Mesenchymal stem cell (in vitro differentiated cells and primary cell): ENCODE measurements around the gene TMEM82.

Experiments used
- DNase-seq: peaks from one replicate; pipeline ENCODE4 v3.0.0-alpha.2; 2013
- H2AFZ ChIP-seq: one replicate; pipeline ENCODE4 v1.6.1; 2013; ENCODE audit warnings: low read depth, mild to moderate bottlenecking, control low read depth, inconsistent platforms, low read length, moderate library complexity
- H2AK5ac ChIP-seq: 2 replicates; pipeline ENCODE4 v1.6.1; 2013; ENCODE audit warnings: low read length, moderate library complexity, mild to moderate bottlenecking, inconsistent platforms; ENCODE audit not compliant: severe bottlenecking
- H2BK120ac ChIP-seq: one replicate; pipeline ENCODE4 v1.6.1; 2013; ENCODE audit warnings: low read depth, mild to moderate bottlenecking, inconsistent platforms, low read length, moderate library complexity
- H2BK12ac ChIP-seq, 2 experiments: one replicate each; pipeline ENCODE4 v1.6.1; 2013; ENCODE audit warnings: inconsistent platforms in 2 of 2, low read length in 2 of 2, mild to moderate bottlenecking in 2 of 2, moderate library complexity in 2 of 2, control low read depth in 1 of 2
- H2BK15ac ChIP-seq: one replicate; pipeline ENCODE4 v1.6.1; 2013; ENCODE audit warnings: mild to moderate bottlenecking, low read depth, inconsistent platforms; ENCODE audit not compliant: poor library complexity, severe bottlenecking
- H2BK5ac ChIP-seq: 2 replicates; pipeline ENCODE4 v1.6.1; 2013; ENCODE audit warnings: low read depth, mild to moderate bottlenecking, low read length, control low read depth, inconsistent platforms; ENCODE audit not compliant: poor library complexity, severe bottlenecking
- H3K14ac ChIP-seq, 2 experiments: one replicate each; pipeline ENCODE4 v1.6.1; 2013; ENCODE audit warnings: inconsistent platforms in 2 of 2, low read length in 2 of 2, control low read depth in 1 of 2, mild to moderate bottlenecking in 1 of 2, moderate library complexity in 1 of 2
- H3K18ac ChIP-seq, 2 experiments: one replicate each; pipeline ENCODE4 v1.6.1; 2013; ENCODE audit warnings: inconsistent platforms in 2 of 2, low read length in 2 of 2, control low read depth in 1 of 2, low read depth in 1 of 2, mild to moderate bottlenecking in 1 of 2
- H3K23ac ChIP-seq, 2 experiments: one replicate each; pipeline ENCODE4 v1.6.1; 2013; ENCODE audit warnings: inconsistent platforms in 2 of 2, low read length in 2 of 2, mild to moderate bottlenecking in 2 of 2, moderate library complexity in 2 of 2, control low read depth in 1 of 2
- H3K27ac ChIP-seq: 2 replicates; pipeline ENCODE4 v1.5.1; 2013; ENCODE audit warnings: mild to moderate bottlenecking, moderate library complexity, low read length, control low read depth, inconsistent platforms; ENCODE audit not compliant: poor library complexity, severe bottlenecking
- H3K27me3 ChIP-seq, 2 experiments: 2 replicates each; pipeline versions ENCODE4 v1.6.1 to v1.7.0; 2013; ENCODE audit warnings: low read length in 2 of 2, mild to moderate bottlenecking in 2 of 2, moderate library complexity in 2 of 2, control low read depth in 1 of 2, inconsistent platforms in 1 of 2; ENCODE audit not compliant: control insufficient read depth in 1 of 2, insufficient read depth in 1 of 2
- H3K36me3 ChIP-seq, 2 experiments: 2 replicates each; pipeline versions ENCODE4 v1.6.1 to v1.7.0; 2013; ENCODE audit warnings: low read length in 2 of 2, control low read depth in 1 of 2, inconsistent platforms in 1 of 2, low read depth in 1 of 2, mild to moderate bottlenecking in 1 of 2; ENCODE audit not compliant: insufficient read depth in 2 of 2, control insufficient read depth in 1 of 2
- H3K4ac ChIP-seq, 2 experiments: one replicate each; pipeline ENCODE4 v1.6.1; 2013; ENCODE audit warnings: inconsistent platforms in 2 of 2, low read length in 2 of 2, mild to moderate bottlenecking in 2 of 2, moderate library complexity in 2 of 2, control low read depth in 1 of 2, low read depth in 1 of 2
- H3K4me1 ChIP-seq: 2 replicates; pipeline ENCODE4 v1.6.1; 2013; ENCODE audit warnings: low read depth, low read length, control low read depth; ENCODE audit not compliant: control insufficient read depth, insufficient read depth
- H3K4me2 ChIP-seq: 2 replicates; pipeline ENCODE4 v1.6.1; 2013; ENCODE audit warnings: low read length, mild to moderate bottlenecking, inconsistent platforms; ENCODE audit not compliant: poor library complexity, severe bottlenecking
- H3K4me3 ChIP-seq, 2 experiments: 2 replicates each; pipeline versions ENCODE4 v1.5.1 to v1.7.0; 2013; ENCODE audit warnings: low read length in 2 of 2, mild to moderate bottlenecking in 2 of 2, control low read depth in 1 of 2, low read depth in 1 of 2; ENCODE audit not compliant: insufficient read depth in 1 of 2
- H3K79me1 ChIP-seq: replicated peaks from 2 replicates; pipeline ENCODE4 v1.6.1; 2013; ENCODE audit warnings: mild to moderate bottlenecking, control low read depth, low read length, inconsistent platforms; ENCODE audit not compliant: poor library complexity, severe bottlenecking
- H3K9ac ChIP-seq: 2 replicates; pipeline ENCODE4 v1.7.0; 2013; ENCODE audit warnings: mild to moderate bottlenecking, low read length, moderate library complexity
- H3K9me3 ChIP-seq: 2 replicates; pipeline ENCODE4 v1.7.0; 2013; ENCODE audit warnings: mild to moderate bottlenecking, low read length; ENCODE audit not compliant: control insufficient read depth
- H4K8ac ChIP-seq: one replicate; pipeline ENCODE4 v1.6.1; 2013; ENCODE audit warnings: inconsistent platforms, mild to moderate bottlenecking, low read length, moderate library complexity
- H4K91ac ChIP-seq: one replicate; pipeline ENCODE4 v1.6.1; 2013; ENCODE audit warnings: mild to moderate bottlenecking, low read length, inconsistent platforms
- WGBS: methylation state at CpG from one replicate; pipeline ENCODE4 v1.1.7; 2013; ENCODE audit warnings: mixed read lengths; 5-methylcytosine and 5-hydroxymethylcytosine counted together

The TMEM82 gene

DNA sequence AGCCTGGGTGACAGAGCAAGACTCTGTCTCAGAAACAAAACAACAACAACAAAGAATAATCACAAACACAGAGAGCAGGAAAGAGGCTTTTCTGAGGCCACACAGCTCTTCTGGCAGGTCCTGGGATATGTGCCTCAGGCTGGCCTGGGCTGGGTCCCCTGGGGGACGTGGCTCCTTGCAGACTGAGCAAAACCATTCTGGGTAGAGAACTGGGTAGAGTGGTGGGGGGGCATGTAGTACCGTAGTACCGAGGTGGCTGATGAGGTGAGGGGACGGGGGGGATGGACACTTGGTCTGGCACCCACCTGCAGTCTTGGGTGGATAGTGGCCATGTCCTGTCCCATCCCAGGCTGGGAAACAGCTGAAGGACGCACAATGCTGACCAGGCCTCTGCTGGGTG is 6.0 kb downstream of the TMEM82 start:
- Histone ChIP-seq H3K27ac (no peak overlapping the region), H3K4me2 (no peak overlapping the region), H3K23ac (no peak overlapping the region), H4K91ac (no peak overlapping the region), H3K9me3 (no peaks in the 10 kb centered on the region), H3K27me3 (no peaks in the 10 kb centered on the region), H3K36me3 (peaks cover 0 to 5% of the 10 kb centered on the region in 2 experiments), H2BK120ac (no peak overlapping the region), H2BK12ac (no peak overlapping the region), H3K4me1 (peaks cover 6% of the 10 kb centered on the region), H3K9ac (no peak overlapping the region), H2BK5ac (no peak overlapping the region), H2AK5ac (no peak overlapping the region), H2BK15ac (no peak overlapping the region), H3K79me1 (no peaks in the 10 kb centered on the region), H3K4ac (no peak overlapping the region), H3K4me3 (no peak overlapping the region), H4K8ac (no peak overlapping the region), H3K14ac (no peak overlapping the region), H2AFZ (no peak overlapping the region), H3K18ac (no peak overlapping the region)
- 88% methylated on average over 5 of the region's 5 CpGs for WGBS
- DNase-seq = no peak

DNA sequence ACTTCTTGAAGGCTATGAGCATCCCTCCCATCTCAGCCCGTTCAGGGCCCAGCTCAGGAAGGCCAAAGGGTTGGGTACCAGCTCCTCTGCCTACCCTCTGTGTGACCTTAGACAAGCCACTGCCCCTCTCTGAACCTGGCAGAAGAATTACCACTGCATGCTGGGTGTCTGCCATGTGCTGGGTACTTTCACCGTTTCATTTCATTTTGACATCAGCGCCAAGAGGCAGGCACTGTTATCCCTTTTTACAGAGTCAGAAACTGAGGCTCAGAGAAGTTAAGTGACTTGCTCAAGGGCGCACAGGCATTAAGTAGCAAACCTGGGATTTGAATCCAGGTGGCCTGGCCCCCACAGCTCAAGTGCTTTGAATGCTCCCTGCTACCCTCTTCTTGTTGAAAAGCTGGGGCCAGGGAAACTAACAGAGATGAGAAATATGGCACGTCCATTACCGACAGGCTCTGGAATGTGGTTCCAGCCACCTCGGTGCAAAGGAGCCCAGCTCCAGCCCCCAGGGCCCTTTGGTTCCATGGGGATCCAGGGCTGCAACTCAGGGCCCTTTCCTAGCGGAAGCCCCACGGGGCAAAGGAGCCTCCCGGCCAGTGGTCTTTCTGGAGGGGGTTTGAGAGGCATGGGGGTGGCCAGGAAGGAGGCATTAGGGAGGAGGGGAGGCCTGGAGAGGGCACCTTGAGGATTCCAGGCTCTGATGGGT is 6.5 kb downstream of the TMEM82 start:
- no peak overlapping the region for H3K4ac ChIP-seq
- no peaks in the 10 kb centered on the region for H3K79me1 ChIP-seq
- H2BK15ac ChIP-seq = no peak overlapping the region
- H3K9me3 ChIP-seq = no peaks in the 10 kb centered on the region
- no peak overlapping the region for H2BK120ac ChIP-seq
- no peak overlapping the region for H2AFZ ChIP-seq
- H3K14ac ChIP-seq = no peak overlapping the region
- H3K9ac ChIP-seq = no peak overlapping the region
- no peak overlapping the region for H4K8ac ChIP-seq
- H3K4me1 ChIP-seq = peaks cover 6% of the 10 kb centered on the region
- no peak overlapping the region for H4K91ac ChIP-seq
- DNase-seq = no peak
- H3K36me3 ChIP-seq = peaks cover 0 to 5% of the 10 kb centered on the region in 2 experiments
- WGBS = 92% methylated on average over 10 of the region's 10 CpGs
- no peak overlapping the region for H3K23ac ChIP-seq
- no peak overlapping the region for H3K4me2 ChIP-seq
- H3K27me3 ChIP-seq = no peaks in the 10 kb centered on the region
- H3K18ac ChIP-seq = no peak overlapping the region
- no peak overlapping the region for H2BK5ac ChIP-seq
- no peak overlapping the region for H2AK5ac ChIP-seq
- no peak overlapping the region for H3K4me3 ChIP-seq
- H2BK12ac ChIP-seq = peak overlapping the region in 1 of 2 experiments; percentile 7
- no peak overlapping the region for H3K27ac ChIP-seq

DNA sequence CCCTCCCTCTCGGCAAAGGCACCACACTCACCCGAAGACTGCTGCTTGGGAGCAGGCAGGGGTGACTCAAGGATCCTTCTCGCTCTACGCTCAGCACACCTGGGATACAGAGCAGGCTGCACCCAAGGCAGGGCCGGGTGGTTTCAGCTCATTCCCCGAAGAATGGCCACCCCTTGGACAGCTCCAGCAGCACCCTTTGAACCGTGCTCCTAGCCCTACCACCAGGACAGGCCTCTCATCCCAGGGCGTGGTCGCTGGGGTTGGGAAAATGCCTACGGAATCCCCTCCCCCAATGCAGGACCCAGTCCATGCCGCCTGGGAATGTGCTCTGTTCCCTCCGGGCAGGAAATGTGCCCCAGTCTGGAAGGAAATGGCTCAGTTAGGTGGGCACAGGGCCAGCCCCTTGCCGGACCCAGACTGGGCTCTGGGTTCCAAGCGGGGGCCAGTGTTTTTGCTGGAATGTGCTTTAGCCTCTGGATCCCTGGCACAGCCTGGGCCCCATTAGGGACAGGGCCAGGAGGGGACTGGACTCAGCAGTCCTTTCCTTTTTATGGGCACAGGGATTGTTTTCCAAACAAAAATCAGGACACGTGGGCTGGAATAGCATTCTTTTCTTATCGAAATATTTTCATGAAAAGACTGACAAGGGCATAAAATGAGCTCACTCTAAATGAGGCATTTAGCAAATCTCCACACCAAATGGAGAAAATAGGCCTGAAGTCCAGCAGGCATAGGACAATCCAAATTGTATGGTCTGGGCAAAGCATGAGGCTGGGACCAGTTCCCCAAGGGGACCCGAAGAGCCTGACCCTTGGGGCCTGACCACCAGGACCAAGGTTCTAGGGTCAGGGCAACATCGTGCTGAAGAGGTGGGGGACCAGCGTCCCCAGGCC is 7.3 kb downstream of the TMEM82 start:
- no peaks in the 10 kb centered on the region for H3K27me3 ChIP-seq
- no peak overlapping the region for H2BK5ac ChIP-seq
- no peak overlapping the region for H2AK5ac ChIP-seq
- H2AFZ ChIP-seq = no peak overlapping the region
- H3K4me3 ChIP-seq = no peak overlapping the region
- H3K18ac ChIP-seq = peak overlapping the region in 1 of 2 experiments; percentile 2
- H2BK15ac ChIP-seq = no peak overlapping the region
- no peak overlapping the region for H3K14ac ChIP-seq
- DNase-seq = no peak
- no peaks in the 10 kb centered on the region for H3K4me1 ChIP-seq
- no peaks in the 10 kb centered on the region for H3K79me1 ChIP-seq
- peak overlapping the region in 1 of 2 experiments; percentile 14 for H3K23ac ChIP-seq
- H3K36me3 ChIP-seq = no peaks in the 10 kb centered on the region
- peak overlapping the region; percentile 2 to 29 for H3K4ac ChIP-seq
- no peaks in the 10 kb centered on the region for H3K9me3 ChIP-seq
- H3K27ac ChIP-seq = no peak overlapping the region
- no peak overlapping the region for H4K91ac ChIP-seq
- H4K8ac ChIP-seq = peak overlapping the region; percentile 57
- no peak overlapping the region for H3K9ac ChIP-seq
- 65% methylated on average over 19 of the region's 19 CpGs for WGBS
- H3K4me2 ChIP-seq = no peak overlapping the region
- no peak overlapping the region for H2BK120ac ChIP-seq
- H2BK12ac ChIP-seq = peak overlapping the region in 1 of 2 experiments; percentile 23

DNA sequence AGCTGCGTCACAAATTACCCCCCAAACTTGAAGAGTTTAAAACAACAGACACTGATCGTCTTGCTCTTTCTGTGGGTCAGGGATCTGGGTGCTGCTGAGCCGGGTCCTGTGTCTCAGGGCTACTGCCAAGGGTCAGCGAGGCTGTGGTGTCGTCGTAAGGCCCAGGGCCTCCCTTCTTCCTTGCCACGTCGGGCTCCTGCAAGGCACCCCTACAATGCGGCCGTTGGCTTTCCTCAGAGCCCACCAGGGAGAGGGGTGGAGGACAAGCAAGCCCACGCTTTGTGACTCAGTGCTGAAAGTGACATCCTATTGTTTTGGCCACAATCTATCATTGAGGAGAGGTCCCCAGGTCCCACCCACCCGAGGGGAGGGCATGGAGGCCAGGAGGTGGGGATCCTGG is 8.6 kb downstream of the TMEM82 start:
- no peaks in the 10 kb centered on the region for H3K27me3 ChIP-seq
- no peak for DNase-seq

More for the DNA sequence above, 8.6 kb downstream of the TMEM82 start:
- peak overlapping the region in 1 of 2 experiments; percentile 90 for H3K14ac ChIP-seq
- 91% methylated on average over 12 of the region's 12 CpGs for WGBS
- H3K9me3 ChIP-seq = no peaks in the 10 kb centered on the region
- H3K9ac ChIP-seq = no peak overlapping the region
- H2AFZ ChIP-seq = no peak overlapping the region
- H2BK12ac ChIP-seq = no peak overlapping the region
- peak overlapping the region; percentile 19 for H4K91ac ChIP-seq
- H3K4ac ChIP-seq = no peak overlapping the region
- H3K18ac ChIP-seq = peak overlapping the region in 1 of 2 experiments; percentile 38
- H2BK5ac ChIP-seq = no peak overlapping the region
- H3K4me2 ChIP-seq = no peak overlapping the region
- no peaks in the 10 kb centered on the region for H3K79me1 ChIP-seq
- no peak overlapping the region for H2AK5ac ChIP-seq
- H3K36me3 ChIP-seq = no peaks in the 10 kb centered on the region
- no peak overlapping the region for H2BK120ac ChIP-seq
- H3K23ac ChIP-seq = no peak overlapping the region
- H2BK15ac ChIP-seq = no peak overlapping the region
- no peak overlapping the region for H3K27ac ChIP-seq
- peaks cover 2% of the 10 kb centered on the region for H3K4me1 ChIP-seq
- no peak overlapping the region for H3K4me3 ChIP-seq
- H4K8ac ChIP-seq = no peak overlapping the region
